ENCODE data around the gene GATAD2B.

The GATAD2B gene

DNA sequence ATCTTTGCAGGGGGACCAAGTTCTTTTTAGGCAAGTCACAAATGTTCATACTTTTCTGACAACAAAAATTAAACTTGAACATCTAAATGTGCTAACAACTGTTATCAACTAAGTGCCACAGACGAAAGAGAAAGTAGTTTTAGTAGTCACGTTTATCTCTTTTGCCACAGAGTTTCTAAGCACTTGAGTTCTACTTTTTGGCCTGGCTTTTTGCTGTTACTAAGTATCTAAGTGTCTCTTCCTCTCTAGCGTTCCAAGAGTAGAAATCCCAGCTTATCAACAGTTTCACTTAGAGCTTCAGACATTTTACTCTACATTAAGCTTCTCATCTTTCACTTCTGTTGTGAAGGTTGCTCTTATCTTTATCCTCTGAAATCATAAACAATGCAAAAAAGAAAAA lies 34.2 kb downstream of the GATAD2B start:
- Histone ChIP-seq H3F3A (ENCODE audit: insufficient read depth, low read length) (no peaks in the 10 kb centered on the region), H3K4me1 (ENCODE audit: insufficient read depth, low read length, severe bottlenecking) (peaks cover 21% of the 10 kb centered on the region), H3K27me3 (ENCODE audit: insufficient read depth, low read length) (no peaks in the 10 kb centered on the region), H2AFZ (ENCODE audit: low read length) (no peak overlapping the region), H3K27ac (ENCODE audit: low read depth, low read length, poor library complexity, severe bottlenecking) (peak overlapping the region; percentile 3), H3K9me3 (ENCODE audit: low read length) (no peaks in the 10 kb centered on the region), H3K4me3 (ENCODE audit: low read depth, low read length, poor library complexity, severe bottlenecking) (no peak overlapping the region), H3K36me3 (ENCODE audit: insufficient read depth, low read length) (peaks cover 35% of the 10 kb centered on the region; the same call in 1 of the 2 replicates), H3K9me2 (ENCODE audit: low read depth, low read length) (no peaks in the 10 kb centered on the region), H4K20me1 (ENCODE audit: insufficient read depth, low read length) (no peaks in the 10 kb centered on the region), H3K79me2 (ENCODE audit: insufficient read depth, low read length) (peaks cover 63% of the 10 kb centered on the region), H3K9ac (ENCODE audit: low read length) (no peak overlapping the region; the same call in 1 of the 2 replicates), H3K4me2 (ENCODE audit: low read length) (no peak overlapping the region; the same call in 1 of the 2 replicates)
- TF ChIP-seq, protein P1, sequence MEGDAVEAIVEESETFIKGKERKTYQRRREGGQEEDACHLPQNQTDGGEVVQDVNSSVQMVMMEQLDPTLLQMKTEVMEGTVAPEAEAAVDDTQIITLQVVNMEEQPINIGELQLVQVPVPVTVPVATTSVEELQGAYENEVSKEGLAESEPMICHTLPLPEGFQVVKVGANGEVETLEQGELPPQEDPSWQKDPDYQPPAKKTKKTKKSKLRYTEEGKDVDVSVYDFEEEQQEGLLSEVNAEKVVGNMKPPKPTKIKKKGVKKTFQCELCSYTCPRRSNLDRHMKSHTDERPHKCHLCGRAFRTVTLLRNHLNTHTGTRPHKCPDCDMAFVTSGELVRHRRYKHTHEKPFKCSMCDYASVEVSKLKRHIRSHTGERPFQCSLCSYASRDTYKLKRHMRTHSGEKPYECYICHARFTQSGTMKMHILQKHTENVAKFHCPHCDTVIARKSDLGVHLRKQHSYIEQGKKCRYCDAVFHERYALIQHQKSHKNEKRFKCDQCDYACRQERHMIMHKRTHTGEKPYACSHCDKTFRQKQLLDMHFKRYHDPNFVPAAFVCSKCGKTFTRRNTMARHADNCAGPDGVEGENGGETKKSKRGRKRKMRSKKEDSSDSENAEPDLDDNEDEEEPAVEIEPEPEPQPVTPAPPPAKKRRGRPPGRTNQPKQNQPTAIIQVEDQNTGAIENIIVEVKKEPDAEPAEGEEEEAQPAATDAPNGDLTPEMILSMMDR (IDR thresholded peaks at IDR 0.05; ENCODE audit: low read length) = no peak
- TF ChIP-seq EZH2 (IDR thresholded peaks at IDR 0.05; ENCODE audit: borderline replicate concordance, low read length) = no peak

DNA sequence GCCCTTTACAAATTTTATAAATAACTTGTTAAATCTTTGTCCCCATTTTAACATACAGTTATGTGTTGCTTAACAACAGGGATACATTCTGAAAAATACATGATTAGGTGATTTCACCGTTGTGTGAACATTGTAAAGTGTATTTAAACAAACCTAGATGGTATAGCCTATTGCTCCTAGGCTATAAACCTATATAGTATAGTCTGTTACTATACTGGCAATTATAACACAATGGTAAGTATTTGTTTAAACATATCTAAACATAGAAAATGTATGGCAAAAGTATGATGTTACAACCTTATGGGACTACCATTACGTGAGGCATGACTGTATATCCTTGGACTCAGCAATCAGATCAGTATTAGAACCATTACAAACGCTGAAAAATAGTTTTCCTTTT lies 36.6 kb downstream of the GATAD2B start:
- H2AFZ ChIP-seq (ENCODE audit: low read length) = no peak overlapping the region
- no peaks in the 10 kb centered on the region for H3F3A ChIP-seq (ENCODE audit: insufficient read depth, low read length)
- no peak overlapping the region for H3K4me3 ChIP-seq (ENCODE audit: low read depth, low read length, poor library complexity, severe bottlenecking)
- no peaks in the 10 kb centered on the region for H3K9me3 ChIP-seq (ENCODE audit: low read length)
- no peaks in the 10 kb centered on the region for H4K20me1 ChIP-seq (ENCODE audit: insufficient read depth, low read length)
- H3K9me2 ChIP-seq (ENCODE audit: low read depth, low read length) = no peaks in the 10 kb centered on the region
- peaks cover 25% of the 10 kb centered on the region; the same call in 1 of the 2 replicates for H3K36me3 ChIP-seq (ENCODE audit: insufficient read depth, low read length)
- no peak for TF ChIP-seq EZH2 (IDR thresholded peaks at IDR 0.05; ENCODE audit: borderline replicate concordance, low read length)
- TF ChIP-seq, protein P1 (IDR thresholded peaks at IDR 0.05; ENCODE audit: low read length) = no peak
- H3K4me1 ChIP-seq (ENCODE audit: insufficient read depth, low read length, severe bottlenecking) = peaks cover 38% of the 10 kb centered on the region
- no peaks in the 10 kb centered on the region for H3K27me3 ChIP-seq (ENCODE audit: insufficient read depth, low read length)
- H3K9ac ChIP-seq (ENCODE audit: low read length) = no peak overlapping the region
- H3K79me2 ChIP-seq (ENCODE audit: insufficient read depth, low read length) = peaks cover 76% of the 10 kb centered on the region
- no peak overlapping the region for H3K4me2 ChIP-seq (ENCODE audit: low read length)
- H3K27ac ChIP-seq (ENCODE audit: low read depth, low read length, poor library complexity, severe bottlenecking) = no peak overlapping the region

DNA sequence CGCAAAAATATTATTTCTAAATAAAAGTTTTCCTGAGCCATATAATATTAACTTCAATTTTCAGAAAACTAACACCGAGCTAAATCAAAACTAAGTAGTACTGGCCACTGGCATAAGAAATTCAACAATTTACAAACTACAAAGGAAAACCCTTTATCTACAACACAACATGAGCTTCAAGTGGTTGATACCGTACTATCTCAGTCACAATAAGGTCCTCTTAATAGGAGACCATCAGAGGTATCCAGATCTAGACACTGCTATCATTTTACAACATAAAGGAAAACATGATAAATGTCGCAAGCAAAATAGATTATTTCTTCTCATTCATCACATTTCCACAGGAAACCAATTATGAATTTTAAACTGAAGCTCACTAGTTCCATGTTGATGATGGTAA lies 39.5 kb downstream of the GATAD2B start:
- no peak overlapping the region for H3K4me3 ChIP-seq (ENCODE audit: low read depth, low read length, poor library complexity, severe bottlenecking)
- no peaks in the 10 kb centered on the region for H3K9me2 ChIP-seq (ENCODE audit: low read depth, low read length)
- no peak overlapping the region for H2AFZ ChIP-seq (ENCODE audit: low read length)
- H3K9me3 ChIP-seq (ENCODE audit: low read length) = no peaks in the 10 kb centered on the region
- no peak overlapping the region for H3K4me2 ChIP-seq (ENCODE audit: low read length)
- H3F3A ChIP-seq (ENCODE audit: insufficient read depth, low read length) = no peaks in the 10 kb centered on the region
- no peak overlapping the region for H3K27ac ChIP-seq (ENCODE audit: low read depth, low read length, poor library complexity, severe bottlenecking)
- peaks cover 3% of the 10 kb centered on the region; the same call in 1 of the 2 replicates for H4K20me1 ChIP-seq (ENCODE audit: insufficient read depth, low read length)
- TF ChIP-seq, protein P1 (IDR thresholded peaks at IDR 0.05; ENCODE audit: low read length) = no peak
- no peak for TF ChIP-seq EZH2 (IDR thresholded peaks at IDR 0.05; ENCODE audit: borderline replicate concordance, low read length)
- no peaks in the 10 kb centered on the region for H3K27me3 ChIP-seq (ENCODE audit: insufficient read depth, low read length)
- H3K36me3 ChIP-seq (ENCODE audit: insufficient read depth, low read length) = peaks cover 15% of the 10 kb centered on the region; the same call in 1 of the 2 replicates
- H3K79me2 ChIP-seq (ENCODE audit: insufficient read depth, low read length) = peaks cover 77% of the 10 kb centered on the region
- peaks cover 30% of the 10 kb centered on the region for H3K4me1 ChIP-seq (ENCODE audit: insufficient read depth, low read length, severe bottlenecking)
- no peak overlapping the region for H3K9ac ChIP-seq (ENCODE audit: low read length)

Data from OCI-LY1 (cell line).